Neural progenitor cell (in vitro differentiated cells): Measurements from ENCODE around the gene ATAD2B. TPM values are rescaled to one million over a fixed set of nuclear protein-coding genes. Genes with fewer than 3 reads are reported as not detected.

Experiments used
- DNase-seq: peaks from one replicate; pipeline ENCODE4 v3.0.0-alpha.2; 2016; ENCODE audit warnings: low spot score
- H2AFZ ChIP-seq: fragments of 200-600 bp; sonication (generic); replicated peaks from 2 replicates; pipeline ENCODE4 v1.6.1; 2016; ENCODE audit warnings: antibody characterized with exemption
- H3F3A ChIP-seq: fragments of 200-600 bp; sonication (generic); 2 replicates; pipeline ENCODE4 v1.6.1; 2016; ENCODE audit warnings: antibody characterized with exemption, low read depth
- H3K27ac ChIP-seq: fragments of 200-600 bp; sonication (generic); 2 replicates; pipeline ENCODE4 v1.5.1; 2016; ENCODE audit warnings: mild to moderate bottlenecking
- H3K27me3 ChIP-seq: fragments of 200-600 bp; sonication (generic); 2 replicates; pipeline ENCODE4 v1.6.1; 2016; ENCODE audit warnings: mild to moderate bottlenecking, moderate library complexity
- H3K36me3 ChIP-seq: fragments of 200-600 bp; sonication (generic); 2 replicates; pipeline ENCODE4 v1.5.1; 2016
- H3K4me1 ChIP-seq: fragments of 200-600 bp; sonication (generic); 2 replicates; pipeline ENCODE4 v1.6.1; 2016; ENCODE audit warnings: mixed run types
- H3K4me2 ChIP-seq: fragments of 200-600 bp; sonication (generic); 2 replicates; pipeline ENCODE4 v1.6.1; 2016
- H3K4me3 ChIP-seq: fragments of 200-600 bp; sonication (generic); 2 replicates; pipeline ENCODE4 v1.5.1; 2016
- H3K79me2 ChIP-seq: fragments of 200-600 bp; sonication (generic); 2 replicates; pipeline ENCODE4 v1.6.1; 2016; ENCODE audit warnings: low read depth
- H3K9ac ChIP-seq: fragments of 200-600 bp; sonication (generic); 2 replicates; pipeline ENCODE4 v1.6.1; 2016
- H3K9me3 ChIP-seq: fragments of 200-600 bp; sonication (generic); 2 replicates; pipeline ENCODE4 v1.5.1; 2016; ENCODE audit warnings: low read depth
- H4K20me1 ChIP-seq: fragments of 200-600 bp; sonication (generic); 2 replicates; pipeline ENCODE4 v1.6.1; 2016; ENCODE audit warnings: low read depth
- H3K27ac Mint-ChIP-seq: 3 replicates; pipeline ENCODE4 v1.8.0; 2021; ENCODE audit warnings: mixed read lengths
- H3K27me3 Mint-ChIP-seq: 2 replicates; pipeline ENCODE4 v1.8.0; 2022; ENCODE audit warnings: low read depth, mild to moderate bottlenecking, inconsistent platforms, moderate library complexity, mixed read lengths; ENCODE audit not compliant: insufficient read depth
- H3K36me3 Mint-ChIP-seq: 3 replicates; pipeline ENCODE4 v1.8.0; 2021; ENCODE audit warnings: mixed read lengths
- H3K4me1 Mint-ChIP-seq: 3 replicates; pipeline ENCODE4 v1.8.0; 2021; ENCODE audit warnings: mixed read lengths
- H3K4me3 Mint-ChIP-seq: 3 replicates; pipeline ENCODE4 v1.8.0; 2021; ENCODE audit warnings: mild to moderate bottlenecking, moderate library complexity, mixed read lengths
- H3K9me3 Mint-ChIP-seq: 3 replicates; pipeline ENCODE4 v1.8.0; 2020; ENCODE audit warnings: mixed read lengths
- CTCF ChIP-seq: fragments of 200-600 bp; sonication (generic); IDR thresholded peaks from 2 replicates; pipeline ENCODE4 v1.5.1; 2017; ENCODE audit warnings: antibody characterized with exemption, mild to moderate bottlenecking
- EZH2 ChIP-seq: fragments of 200-600 bp; sonication (generic); IDR thresholded peaks from 2 replicates; pipeline ENCODE4 v1.6.1; 2017; ENCODE audit warnings: antibody characterized with exemption, mild to moderate bottlenecking, moderate library complexity
- EZH2phosphoT487 ChIP-seq: fragments of 200-600 bp; sonication (generic); IDR thresholded peaks from 2 replicates; pipeline ENCODE4 v1.6.1; 2017; ENCODE audit warnings: antibody characterized with exemption
- total RNA-seq: library from RNA; depleted of rRNA; stranded (reverse); fragments of >200 nt; gene quantifications from 2 replicates; pipeline ENCODE4 v1.2.3, GENCODE V29; 2015; ENCODE audit warnings: low replicate concordance

ATAD2B gene
- total RNA-seq, 1 donor from 2014 or later: 38.7 TPM

- Histone ChIP-seq H3K27ac (no peak overlapping the region), H3K9me3 (no peaks in the 10 kb centered on the region), H2AFZ (no peak overlapping the region), H3K27me3 (no peaks in the 10 kb centered on the region), H3K4me1 (no peaks in the 10 kb centered on the region), H3F3A (no peaks in the 10 kb centered on the region), H3K4me3 (no peak overlapping the region), H3K4me2 (no peak overlapping the region), H4K20me1 (no peaks in the 10 kb centered on the region), H3K9ac (no peak overlapping the region), H3K36me3 (peaks cover 3% of the 10 kb centered on the region), H3K79me2 (no peaks in the 10 kb centered on the region)
- Mint-ChIP-seq H3K4me1 (no peaks in the 10 kb centered on the region), H3K27me3 (no peaks in the 10 kb centered on the region), H3K36me3 (peaks cover 10% of the 10 kb centered on the region), H3K9me3 (no peaks in the 10 kb centered on the region), H3K27ac (no peak overlapping the region), H3K4me3 (no peak overlapping the region)
- TF ChIP-seq CTCF (no peak), EZH2 (no peak), EZH2phosphoT487 (no peak)
- DNase-seq: no peak
These were observed 164.8 kb downstream of the ATAD2B start for GRCh38 chr2:23762141-23762540.

- Histone ChIP-seq H3K4me3 (no peak overlapping the region), H3K4me1 (no peaks in the 10 kb centered on the region), H3K79me2 (no peaks in the 10 kb centered on the region), H3K4me2 (no peak overlapping the region), H3K27ac (no peak overlapping the region), H3K36me3 (peaks cover 3% of the 10 kb centered on the region), H3K27me3 (no peaks in the 10 kb centered on the region), H4K20me1 (no peaks in the 10 kb centered on the region), H3F3A (no peaks in the 10 kb centered on the region), H2AFZ (no peak overlapping the region), H3K9ac (no peak overlapping the region), H3K9me3 (no peaks in the 10 kb centered on the region)
- Mint-ChIP-seq H3K36me3 (peaks cover 11% of the 10 kb centered on the region), H3K27ac (no peak overlapping the region), H3K4me3 (no peak overlapping the region), H3K27me3 (no peaks in the 10 kb centered on the region), H3K9me3 (no peaks in the 10 kb centered on the region), H3K4me1 (no peaks in the 10 kb centered on the region)
- TF ChIP-seq EZH2 (no peak), EZH2phosphoT487 (no peak)
- no peak for DNase-seq
These were observed 165.3 kb downstream of the ATAD2B start for GRCh38 chr2:23761638-23762037.

GRCh38 chr2:23760736-23761135 lies 166.2 kb downstream of the ATAD2B start:
- Mint-ChIP-seq H3K4me1 (no peaks in the 10 kb centered on the region), H3K36me3 (peaks cover 11% of the 10 kb centered on the region), H3K27me3 (no peaks in the 10 kb centered on the region), H3K4me3 (no peak overlapping the region), H3K27ac (no peak overlapping the region), H3K9me3 (no peaks in the 10 kb centered on the region)
- TF ChIP-seq EZH2phosphoT487 (no peak), EZH2 (no peak), CTCF (peak; percentile 47)
- Histone ChIP-seq H3K27me3 (no peaks in the 10 kb centered on the region), H2AFZ (no peak overlapping the region), H3F3A (no peaks in the 10 kb centered on the region), H3K4me1 (no peaks in the 10 kb centered on the region), H3K4me3 (no peak overlapping the region), H3K79me2 (no peaks in the 10 kb centered on the region), H3K27ac (no peak overlapping the region), H3K9ac (no peak overlapping the region), H3K36me3 (peaks cover 3% of the 10 kb centered on the region), H4K20me1 (no peaks in the 10 kb centered on the region), H3K4me2 (no peak overlapping the region), H3K9me3 (no peaks in the 10 kb centered on the region)
- DNase-seq: no peak

GRCh38 chr2:23757686-23758433 lies 169.1 kb downstream of the ATAD2B start:
- no peak for DNase-seq
- Histone ChIP-seq H3K4me1 (no peaks in the 10 kb centered on the region), H3K4me2 (no peak overlapping the region), H3K9me3 (no peaks in the 10 kb centered on the region), H3F3A (no peaks in the 10 kb centered on the region), H3K27me3 (no peaks in the 10 kb centered on the region), H3K79me2 (no peaks in the 10 kb centered on the region), H3K4me3 (no peak overlapping the region), H2AFZ (no peak overlapping the region), H3K27ac (no peak overlapping the region), H3K36me3 (no peaks in the 10 kb centered on the region), H3K9ac (no peak overlapping the region), H4K20me1 (peaks cover 3% of the 10 kb centered on the region)
- Mint-ChIP-seq H3K4me1 (no peaks in the 10 kb centered on the region), H3K27ac (no peak overlapping the region), H3K9me3 (no peaks in the 10 kb centered on the region), H3K36me3 (peaks cover 15% of the 10 kb centered on the region), H3K27me3 (no peaks in the 10 kb centered on the region), H3K4me3 (no peak overlapping the region)
- TF ChIP-seq EZH2phosphoT487: no peak
- no peak for TF ChIP-seq CTCF
- no peak for TF ChIP-seq EZH2
